MV-4-11 (cell line): ENCODE data around the gene TOR4A.
"Not testable (repeated sequence)": the region's sequence is repeated elsewhere in the genome, so short reads cannot be mapped to it uniquely, and the experiment has no call there.

Source experiments
- DNase-seq: peaks from one replicate; lab custom pipeline; 2025; lab: John Stamatoyannopoulos, UW

The TOR4A gene

DNA sequence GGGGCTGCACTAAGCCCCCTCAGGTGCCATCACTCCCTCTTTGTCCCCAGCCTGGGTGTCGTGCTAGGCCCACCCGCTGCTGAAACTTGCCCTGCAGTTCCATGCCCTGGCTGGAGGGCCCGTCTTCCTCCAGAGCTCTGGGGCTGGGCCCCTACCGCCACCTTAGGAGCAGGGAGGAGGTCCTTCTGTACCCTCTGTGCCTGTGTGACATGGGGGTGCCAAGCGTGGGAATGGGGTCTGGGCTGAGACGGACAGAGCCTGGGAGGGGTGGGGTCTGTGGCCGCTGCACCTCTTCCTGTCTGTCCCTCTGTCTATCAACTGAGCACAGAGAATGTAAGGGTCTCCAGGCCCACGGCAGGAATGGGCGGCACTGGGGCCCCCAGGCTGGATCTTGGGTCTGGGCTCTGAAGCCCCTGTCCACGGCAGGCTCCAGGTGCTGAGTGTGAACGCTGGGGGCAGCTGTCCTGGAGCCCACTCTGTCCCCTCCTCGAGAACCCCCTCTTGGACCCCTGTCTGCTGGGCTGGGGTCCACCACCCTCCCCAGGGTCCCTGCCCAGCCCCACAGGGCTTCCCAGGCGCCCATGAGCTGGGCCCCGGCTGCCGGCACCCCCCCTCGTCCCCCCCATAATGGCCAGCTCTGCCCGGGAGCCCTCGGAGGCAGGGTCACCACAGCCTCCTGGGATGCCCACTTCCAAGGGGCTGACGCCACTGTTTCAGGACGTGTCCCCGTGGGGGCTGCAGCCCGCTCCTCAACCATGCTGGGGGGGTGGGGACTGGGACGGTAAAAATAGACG lies 40.4 kb downstream of the TOR4A start:
- no peak for DNase-seq

DNA sequence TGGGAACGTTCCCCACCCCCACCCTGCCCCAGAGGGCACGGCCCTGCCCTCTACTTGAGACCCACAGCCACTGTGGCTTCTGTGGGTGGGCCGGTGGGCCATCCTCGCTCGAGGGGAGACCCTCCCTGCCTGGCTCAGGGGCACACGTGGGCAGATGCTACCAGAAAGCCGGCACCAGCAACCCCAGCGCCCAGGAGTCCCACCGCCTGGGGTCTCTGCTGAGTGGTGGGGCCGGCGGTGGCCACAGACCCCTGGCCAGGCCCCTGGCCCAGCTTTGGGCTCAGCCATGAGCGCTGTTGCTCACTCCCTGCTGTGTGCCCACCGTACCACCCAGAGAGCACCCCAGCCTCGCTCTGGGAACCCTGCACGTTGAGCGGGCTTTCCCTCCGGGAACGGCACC lies 41.1 kb downstream of the TOR4A start:
- no peak for DNase-seq

DNA sequence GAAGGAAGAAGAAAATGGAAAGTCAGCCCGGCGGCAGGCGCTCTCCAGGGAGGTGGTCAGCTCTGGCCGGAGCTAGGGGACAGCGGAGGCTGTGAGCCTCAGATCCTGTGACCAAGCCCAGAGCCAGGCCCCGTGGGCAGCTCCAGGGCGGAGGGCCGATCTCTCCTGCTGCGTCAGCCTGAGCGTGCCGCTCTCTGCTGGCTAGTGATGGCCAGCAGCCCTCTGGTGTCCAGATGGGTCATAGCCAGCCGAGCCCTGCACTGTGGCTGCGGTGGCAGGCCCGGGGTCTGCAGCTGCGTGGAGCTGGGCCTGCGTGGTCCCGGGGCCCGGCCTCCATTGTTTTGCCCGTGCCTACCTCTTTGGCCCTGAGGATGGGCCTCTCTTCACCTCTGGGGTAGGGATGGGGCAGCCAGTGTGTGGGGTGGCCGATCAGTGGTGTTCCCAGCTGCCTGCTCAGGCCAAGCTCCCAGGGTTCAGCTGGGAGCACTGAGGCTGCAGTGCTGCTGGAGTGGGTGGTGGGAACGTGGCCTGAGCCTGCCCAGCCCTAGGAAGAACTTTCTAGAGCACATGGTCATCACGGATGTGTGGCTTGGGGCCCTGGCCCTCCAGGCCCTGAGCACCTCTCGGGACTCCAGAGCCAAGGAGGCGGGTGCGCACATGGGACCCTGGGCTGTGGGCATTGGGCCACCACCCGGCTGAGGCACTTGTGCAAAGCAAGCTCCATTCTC lies 41.6 kb downstream of the TOR4A start:
- DNase-seq, result no peak

DNA sequence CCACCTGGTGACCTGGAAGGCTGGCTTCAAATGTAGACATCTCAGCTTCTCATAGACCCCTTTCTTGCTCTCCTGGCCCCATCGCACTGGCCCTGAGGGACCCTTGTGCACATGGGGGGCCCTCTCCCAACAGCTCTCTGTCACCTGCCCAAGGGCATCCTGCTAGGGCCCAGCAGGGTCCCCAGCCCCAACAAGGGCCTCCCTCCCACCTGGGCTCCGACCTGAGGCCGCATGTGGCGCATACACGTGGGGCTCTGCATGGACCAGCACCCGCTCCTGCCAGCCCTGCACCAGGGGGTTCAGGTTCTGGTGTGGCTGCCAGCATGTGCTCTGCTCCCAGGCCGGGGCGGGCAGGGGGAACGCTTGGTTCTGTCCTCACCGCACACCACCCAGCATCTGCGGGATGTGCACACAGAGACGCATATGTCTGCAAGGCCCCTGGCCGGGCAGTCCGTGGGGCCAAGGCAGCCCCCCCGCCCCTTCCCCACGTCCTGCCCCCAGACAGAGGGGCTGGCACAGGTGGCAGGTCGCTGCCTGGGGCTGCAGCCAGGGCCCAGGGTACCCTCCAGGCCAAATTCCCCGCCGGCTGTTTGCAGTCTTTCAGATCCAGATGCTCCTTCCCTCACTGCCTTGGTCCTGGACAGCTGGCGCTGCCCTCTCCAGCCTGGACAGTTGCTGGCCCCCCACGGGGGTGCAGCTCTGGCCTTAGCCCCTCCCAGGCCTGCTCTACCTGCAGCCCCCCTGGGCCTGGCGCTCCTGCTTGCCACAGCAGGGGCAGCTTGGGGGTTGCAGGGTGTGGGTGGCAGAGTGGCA lies 42.4 kb downstream of the TOR4A start:
- DNase-seq, result no peak

DNA sequence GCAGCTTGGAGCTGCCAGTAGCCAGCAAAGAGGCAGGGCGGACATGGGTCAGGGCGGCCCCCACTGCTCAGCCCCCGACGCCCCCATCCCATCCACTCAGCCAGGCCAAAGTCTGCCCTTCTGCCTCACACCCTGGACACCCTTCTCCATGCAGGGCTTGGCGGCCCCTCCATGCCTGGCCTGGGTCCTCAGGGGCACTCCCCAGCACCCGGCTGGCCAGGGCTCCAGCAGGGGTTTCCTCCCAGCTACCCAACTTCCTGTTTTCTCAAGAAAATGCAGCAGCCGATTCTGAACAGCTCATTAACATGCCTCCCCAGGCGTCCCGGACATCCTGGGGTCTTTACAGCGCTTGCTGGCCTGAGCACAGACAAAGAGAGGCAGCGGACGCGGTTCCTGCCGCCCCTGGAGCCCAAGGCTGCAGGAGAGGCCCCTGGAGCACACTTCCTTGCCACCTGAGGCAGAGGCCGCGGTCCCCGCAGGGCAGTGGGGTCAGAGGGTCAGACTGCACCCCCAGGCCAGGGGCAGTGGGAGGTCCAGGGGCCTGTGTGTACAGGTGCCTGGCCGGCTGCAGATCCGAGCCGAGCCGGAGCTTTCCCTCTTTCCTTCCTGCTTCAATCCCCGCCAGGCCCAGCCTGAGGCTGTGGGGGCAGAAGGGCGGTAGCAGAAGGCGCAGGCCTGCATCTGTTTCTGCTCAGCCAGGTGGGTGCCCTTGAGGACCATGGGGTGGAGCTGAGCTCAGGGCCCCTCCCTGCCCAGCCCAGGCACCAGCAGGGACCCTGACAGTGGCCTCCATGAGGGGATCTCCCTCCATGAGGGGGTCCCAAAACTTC lies 43.2 kb downstream of the TOR4A start:
- peak; percentile 59 for DNase-seq

DNA sequence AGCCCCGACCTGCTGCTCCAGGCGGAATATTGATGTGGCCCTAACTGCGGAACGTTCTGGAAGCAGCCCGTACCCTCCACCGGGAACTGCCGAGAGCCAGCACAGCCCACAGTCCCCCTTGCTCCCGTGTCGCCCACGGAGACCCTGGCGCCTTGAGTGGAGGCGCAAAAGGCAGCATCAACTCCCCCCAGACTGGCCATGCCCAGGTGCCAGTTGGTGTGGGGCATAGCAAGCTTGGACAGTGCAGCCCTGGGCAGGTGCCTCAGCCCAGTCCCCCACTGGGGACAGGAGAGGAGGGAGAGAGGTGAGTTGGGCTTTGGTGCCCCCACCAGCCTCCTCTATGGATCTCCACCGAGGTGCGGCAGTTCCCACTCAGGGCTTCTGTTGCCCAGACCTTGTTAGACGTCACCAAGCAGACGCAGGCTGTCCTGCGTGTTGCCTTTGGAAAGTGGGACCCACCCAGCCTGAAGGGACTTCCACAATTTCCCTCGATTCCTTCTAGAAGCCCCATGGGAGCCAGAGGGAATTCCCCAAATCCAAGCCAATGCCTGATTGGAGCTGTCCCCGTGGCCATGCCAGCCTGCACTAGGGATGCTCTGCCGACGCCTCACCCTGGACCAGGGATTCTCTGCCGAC lies 44.3 kb downstream of the TOR4A start:
- no peak for DNase-seq

DNA sequence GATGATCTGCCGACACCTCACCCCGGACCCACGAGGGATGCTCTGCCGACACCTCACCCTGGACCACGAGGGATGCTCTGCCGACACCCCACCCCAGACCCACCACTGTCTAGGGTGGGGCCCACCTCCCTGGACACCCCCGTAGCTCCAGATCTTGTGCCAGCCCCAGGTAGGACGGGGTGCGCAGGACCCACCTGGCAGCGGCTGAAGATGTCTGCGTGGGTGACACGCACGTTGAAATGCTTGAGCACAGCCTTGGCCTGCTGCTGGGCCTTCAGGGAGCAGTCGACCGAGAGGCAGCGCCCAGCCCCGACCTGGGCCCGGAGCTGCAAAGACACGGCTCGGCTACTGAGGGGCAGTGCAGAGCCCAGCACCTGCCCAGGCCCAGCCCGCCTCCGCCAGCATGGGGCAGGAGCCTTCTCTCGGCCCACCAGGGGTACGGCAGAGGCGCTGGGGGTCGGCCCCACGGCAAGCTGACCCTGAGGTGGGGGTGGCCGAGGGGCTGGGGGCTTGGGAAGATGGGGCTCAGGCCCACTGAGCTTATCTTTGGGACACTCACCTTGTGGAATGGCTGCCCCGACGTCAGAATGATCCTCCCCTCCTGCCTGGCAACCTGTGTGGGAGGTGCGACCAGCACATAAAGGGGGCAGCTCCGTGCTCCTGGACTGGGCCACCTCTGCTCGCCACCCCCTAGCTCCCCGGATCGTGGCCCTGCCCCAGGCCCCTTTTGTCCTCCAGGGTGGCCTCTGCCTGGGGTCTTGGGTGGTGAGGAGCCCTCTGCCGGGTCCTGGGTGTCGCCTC lies 46.2 kb downstream of the TOR4A start:
- DNase-seq, result no peak

DNA sequence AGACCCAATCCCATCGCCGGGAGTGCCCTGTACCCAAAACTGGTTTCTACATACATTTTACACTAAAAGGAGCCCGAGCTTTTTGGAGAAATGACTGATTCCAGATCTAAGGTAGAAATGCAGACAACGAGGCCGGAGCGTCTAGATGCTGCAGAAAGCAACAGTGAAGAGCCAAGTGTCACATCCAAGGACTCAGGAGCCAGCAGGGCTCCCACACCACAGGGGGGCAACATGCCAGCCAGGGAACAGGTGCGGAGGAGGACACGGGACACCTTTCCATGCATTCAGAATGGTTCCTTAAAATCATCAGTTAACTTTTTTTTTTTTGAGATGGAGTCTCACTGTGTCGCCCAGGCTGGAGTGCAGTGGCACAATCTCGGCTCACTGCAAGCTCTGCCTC lies 47.6 kb downstream of the TOR4A start:
- no peak for DNase-seq

DNA sequence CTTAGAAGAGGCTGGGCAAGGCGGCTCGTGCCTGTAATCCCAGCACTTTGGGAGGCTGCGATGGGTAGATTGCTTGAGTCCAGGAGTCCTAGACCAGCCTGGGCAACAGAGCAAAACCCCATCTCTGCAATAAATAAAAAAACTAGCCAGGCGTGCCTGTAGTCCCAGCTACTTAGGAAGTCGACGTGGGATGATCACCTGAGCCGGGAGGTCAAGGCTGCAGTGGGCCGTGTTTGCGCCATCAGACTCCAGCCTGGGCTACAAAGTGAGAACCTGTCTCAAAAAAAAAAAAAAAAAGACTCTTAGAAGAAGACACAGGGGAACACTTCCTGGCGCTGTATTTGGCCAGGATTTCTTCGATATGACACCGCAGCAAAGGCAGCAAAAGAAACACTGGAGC lies 48.3 kb downstream of the TOR4A start:
- DNase-seq, result no peak

DNA sequence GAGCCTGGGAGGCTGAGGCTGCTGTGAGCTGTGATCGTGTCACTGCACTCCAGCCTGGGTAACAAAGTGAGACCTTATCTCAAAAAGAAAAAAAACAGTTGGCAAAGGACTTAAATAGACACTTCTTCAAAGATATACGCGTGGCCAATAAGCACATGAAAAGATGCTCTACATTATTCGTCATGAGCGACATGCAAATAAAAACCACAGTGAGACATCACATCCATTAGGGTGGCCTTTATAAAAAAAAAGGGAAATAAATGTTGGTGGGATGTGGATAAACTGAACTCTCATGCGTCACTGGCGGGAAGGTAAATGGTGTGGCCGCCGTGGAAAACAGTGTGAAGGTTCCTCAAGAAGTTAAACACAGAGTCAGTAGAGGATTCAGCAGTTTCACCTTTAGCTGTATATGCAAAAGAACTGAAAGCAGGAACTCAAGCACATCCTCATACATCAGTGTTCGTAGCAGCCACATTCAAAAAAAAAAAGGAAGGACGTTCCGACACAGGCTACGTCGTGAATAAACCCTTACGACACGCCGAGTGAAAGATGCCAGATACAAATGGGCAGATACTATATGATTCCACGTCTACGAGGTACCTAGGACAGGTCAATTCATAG lies 49.0 kb downstream of the TOR4A start:
- DNase-seq, result no peak

DNA sequence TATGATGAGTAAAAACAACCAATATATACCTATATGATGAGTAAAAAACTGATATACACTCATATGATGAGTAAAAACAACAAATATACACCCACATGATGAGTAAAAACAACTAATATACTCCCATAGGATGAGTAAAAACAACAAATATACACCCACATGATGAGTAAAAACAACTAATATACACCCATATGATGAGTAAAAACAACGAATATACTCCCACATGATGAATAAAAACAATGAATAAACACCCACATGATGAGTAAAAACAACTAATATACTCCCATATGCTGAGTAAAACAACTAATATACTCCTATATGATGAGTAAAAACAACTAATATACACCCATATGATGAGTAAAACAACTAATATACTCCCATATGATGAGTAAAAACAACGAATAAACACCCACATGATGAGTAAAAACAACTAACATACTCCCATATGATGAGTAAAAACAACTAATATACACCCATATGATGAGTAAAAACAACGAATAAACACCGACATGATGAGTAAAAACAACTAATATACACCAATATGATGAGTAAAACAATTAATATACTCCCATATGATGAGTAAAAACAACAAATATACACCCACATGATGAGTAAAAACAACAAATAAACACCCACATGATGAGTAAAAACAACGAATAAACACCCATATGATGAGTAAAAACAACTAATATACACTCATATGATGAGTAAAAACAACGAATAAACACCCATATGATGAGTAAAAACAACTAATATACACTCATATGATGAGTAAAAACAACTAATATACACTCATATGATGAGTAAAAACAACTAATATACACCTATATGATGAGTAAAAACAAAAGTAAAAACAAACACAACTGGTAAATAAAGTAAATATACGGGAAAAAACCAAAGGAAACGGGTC lies 50.4 kb downstream of the TOR4A start:
- not testable (repeated sequence) for DNase-seq

DNA sequence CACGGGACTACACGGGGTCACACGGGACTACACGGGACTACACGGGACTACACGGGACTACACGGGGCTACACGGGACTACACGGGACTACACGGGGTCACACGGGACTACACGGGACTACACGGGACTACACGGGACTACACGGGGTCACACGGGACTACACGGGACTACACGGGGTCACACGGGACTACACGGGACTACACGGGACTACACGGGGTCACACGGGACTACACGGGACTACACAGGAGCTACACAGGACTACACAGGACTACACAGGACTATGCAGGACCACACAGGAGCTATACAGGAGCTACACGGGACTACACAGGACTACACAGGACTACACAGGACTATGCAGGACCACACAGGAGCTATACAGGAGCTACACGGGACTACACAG lies 52.1 kb downstream of the TOR4A start:
- not testable (repeated sequence) for DNase-seq

DNA sequence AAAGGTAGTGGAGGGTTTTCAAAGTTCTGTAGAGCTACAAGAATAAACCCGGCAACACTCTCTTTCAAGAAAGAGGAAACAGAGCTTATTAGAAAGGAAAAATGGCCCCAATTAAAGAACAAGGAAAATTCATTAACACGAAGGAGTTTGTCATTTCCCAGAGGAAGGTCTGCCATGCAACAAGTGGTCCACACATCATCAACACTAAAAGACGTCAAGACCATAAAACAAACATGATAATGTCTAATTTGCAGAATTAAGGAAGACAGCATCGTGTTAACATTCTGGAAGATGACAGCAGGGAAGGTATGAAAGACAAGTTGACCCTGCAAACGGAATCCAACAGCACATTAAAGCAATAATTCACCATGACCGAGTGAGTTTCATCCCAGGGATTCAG lies 53.2 kb downstream of the TOR4A start:
- no peak for DNase-seq

DNA sequence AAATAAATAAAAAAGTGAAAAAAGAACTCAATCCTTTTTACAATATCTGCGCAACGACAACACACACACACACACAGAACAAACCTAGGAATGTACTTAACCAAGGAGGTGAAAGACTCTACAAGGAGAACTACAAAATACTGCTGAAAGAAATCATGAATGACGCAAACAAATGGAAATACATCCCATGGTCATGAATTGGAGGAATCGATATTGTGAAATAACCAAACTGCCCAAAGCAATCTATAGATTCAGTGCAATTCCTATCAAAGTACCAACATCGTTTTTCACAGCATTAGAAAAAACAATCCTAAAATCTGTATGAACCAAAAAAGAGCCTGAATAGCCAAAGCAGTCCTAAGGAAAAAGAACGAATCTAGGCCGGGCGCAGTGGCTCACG lies 54.4 kb downstream of the TOR4A start:
- no peak for DNase-seq
